ENCODE data around the gene WDHD1. TPM values are rescaled to one million over a fixed set of nuclear protein-coding genes. Genes with fewer than 3 reads are reported as not detected.
"Not testable (repeated sequence)": the region's sequence is repeated elsewhere in the genome, so short reads cannot be mapped to it uniquely, and the experiment has no call there.

The WDHD1 gene, protein sequence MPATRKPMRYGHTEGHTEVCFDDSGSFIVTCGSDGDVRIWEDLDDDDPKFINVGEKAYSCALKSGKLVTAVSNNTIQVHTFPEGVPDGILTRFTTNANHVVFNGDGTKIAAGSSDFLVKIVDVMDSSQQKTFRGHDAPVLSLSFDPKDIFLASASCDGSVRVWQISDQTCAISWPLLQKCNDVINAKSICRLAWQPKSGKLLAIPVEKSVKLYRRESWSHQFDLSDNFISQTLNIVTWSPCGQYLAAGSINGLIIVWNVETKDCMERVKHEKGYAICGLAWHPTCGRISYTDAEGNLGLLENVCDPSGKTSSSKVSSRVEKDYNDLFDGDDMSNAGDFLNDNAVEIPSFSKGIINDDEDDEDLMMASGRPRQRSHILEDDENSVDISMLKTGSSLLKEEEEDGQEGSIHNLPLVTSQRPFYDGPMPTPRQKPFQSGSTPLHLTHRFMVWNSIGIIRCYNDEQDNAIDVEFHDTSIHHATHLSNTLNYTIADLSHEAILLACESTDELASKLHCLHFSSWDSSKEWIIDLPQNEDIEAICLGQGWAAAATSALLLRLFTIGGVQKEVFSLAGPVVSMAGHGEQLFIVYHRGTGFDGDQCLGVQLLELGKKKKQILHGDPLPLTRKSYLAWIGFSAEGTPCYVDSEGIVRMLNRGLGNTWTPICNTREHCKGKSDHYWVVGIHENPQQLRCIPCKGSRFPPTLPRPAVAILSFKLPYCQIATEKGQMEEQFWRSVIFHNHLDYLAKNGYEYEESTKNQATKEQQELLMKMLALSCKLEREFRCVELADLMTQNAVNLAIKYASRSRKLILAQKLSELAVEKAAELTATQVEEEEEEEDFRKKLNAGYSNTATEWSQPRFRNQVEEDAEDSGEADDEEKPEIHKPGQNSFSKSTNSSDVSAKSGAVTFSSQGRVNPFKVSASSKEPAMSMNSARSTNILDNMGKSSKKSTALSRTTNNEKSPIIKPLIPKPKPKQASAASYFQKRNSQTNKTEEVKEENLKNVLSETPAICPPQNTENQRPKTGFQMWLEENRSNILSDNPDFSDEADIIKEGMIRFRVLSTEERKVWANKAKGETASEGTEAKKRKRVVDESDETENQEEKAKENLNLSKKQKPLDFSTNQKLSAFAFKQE
- total RNA-seq, result 10 to 100 TPM; 36.2 to 36.9 TPM

DNA sequence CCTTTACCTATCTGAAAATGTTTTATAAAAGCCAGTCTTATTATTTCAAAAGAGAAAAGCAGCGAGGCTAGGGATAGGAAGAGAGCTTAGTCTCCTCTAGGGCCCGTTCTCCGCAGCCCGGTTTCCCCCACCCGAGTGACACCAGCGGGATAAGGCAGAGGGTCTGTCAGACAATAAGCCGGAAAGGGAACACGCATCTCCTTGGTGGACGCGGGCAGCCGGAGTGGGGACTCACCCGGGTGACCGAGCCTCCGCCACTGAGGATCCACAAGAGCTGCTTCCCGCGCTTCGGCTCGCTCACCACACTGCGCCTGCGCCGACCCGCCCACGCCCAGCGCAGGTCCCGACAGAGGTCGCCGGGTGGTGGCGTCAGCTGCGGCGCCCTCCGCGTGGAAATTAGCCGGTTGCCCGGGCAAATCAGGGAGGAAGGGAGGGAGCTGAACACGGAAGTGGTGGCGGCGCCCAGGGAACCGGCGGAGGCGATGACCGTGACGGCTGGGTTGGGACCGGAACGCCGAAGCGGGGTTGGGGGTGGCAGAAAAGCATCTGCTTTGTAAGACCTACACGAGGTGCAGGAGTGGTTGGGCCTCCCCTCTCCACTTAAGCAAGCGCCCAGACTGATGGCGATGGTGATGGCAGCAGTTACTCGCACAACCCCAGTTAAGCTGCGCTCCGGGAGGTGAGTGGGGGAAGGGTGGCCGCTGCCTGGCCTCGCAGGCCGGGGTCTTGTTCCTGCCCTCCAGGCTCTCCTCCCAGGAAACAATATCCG, at the start of gene WDHD1, which contains the start of gene SOCS4:
TSS of gene WDHD1 (minus strand) at position 307 of the 769 bp plus-strand sequence. CDS start 312 bp downstream, outside the sequence.
TSS of gene SOCS4 (plus strand) at position 444 of the 769 bp plus-strand sequence. CDS start 15,806 bp downstream, outside the sequence.
- DNase-seq, result peak; percentile 97
- H3K4me1 Mint-ChIP-seq, result peaks cover 52% of the 10 kb centered on the region
- H3K4me3 Mint-ChIP-seq, result peak within 1 kb of the TSS; percentile 88
- POLR2A ChIA-PET, result interaction anchor here (0.7 to 6.4 kb wide), 42 partner anchors 9 to 460 kb away, joined by 3 to 153 read pairs (median 4); partner anchors contain the start of genes DLGAP5, FBXO34, GCH1 and LGALS3
- CTCF ChIA-PET, result interaction anchor here (0.8 to 3.0 kb wide), 12 partner anchors 8 to 462 kb away, joined by 3 to 41 read pairs (median 4); partner anchors contain the start of genes GCH1 and MAPK1IP1L
- H3K27ac Mint-ChIP-seq, result peak within 1 kb of the TSS; percentile 88
- no peaks in the 10 kb centered on the region for H3K27me3 Mint-ChIP-seq
- H3K36me3 Mint-ChIP-seq (ENCODE audit: low read depth), result peaks cover 30% of the 10 kb centered on the region
- no peaks in the 10 kb centered on the region for H3K9me3 Mint-ChIP-seq

DNA sequence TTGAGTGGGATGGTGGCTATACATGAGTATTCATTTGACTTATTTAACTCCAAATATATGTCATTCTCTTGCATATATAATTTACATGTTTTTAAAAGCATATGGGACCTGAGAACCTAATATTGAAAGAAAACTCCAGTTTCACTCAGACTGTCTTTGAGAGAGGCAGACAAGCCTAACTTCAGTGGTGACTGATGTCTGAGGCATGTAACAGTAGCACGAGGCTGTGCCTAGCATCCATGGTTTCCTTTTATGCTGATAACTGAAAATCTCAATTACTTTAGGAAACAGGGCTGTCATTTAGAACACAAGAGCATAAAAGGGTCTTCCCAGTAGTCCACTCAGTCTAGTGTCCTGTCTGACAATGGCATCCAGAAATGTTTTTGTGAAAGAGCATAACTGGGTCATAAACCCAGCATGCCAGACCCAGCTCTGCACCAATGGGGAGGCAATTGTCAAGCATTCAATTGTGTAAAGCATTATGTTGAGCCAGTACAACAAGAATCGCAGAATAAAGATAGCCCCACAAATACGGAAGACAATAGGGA, 48.8 kb upstream of the WDHD1 start:
- H3K4me1 Mint-ChIP-seq, result peaks cover 44% of the 10 kb centered on the region
- no peak overlapping the region for H3K4me3 Mint-ChIP-seq
- ChIA-PET CTCF (interaction anchor here (0.7 kb wide), 1 partner anchor 59 kb away, joined by 6 read pairs; no protein-coding TSS in a partner anchor), POLR2A (interaction anchor here (0.5 to 2.5 kb wide), 3 partner anchors 24 to 98 kb away, joined by 3 to 17 read pairs (median 7); partner anchors contain the start of genes MAPK1IP1L, SOCS4 and WDHD1)
- peaks cover 6% of the 10 kb centered on the region for H3K36me3 Mint-ChIP-seq (ENCODE audit: low read depth)
- DNase-seq, result no peak
- no peak overlapping the region for H3K27ac Mint-ChIP-seq
- H3K9me3 Mint-ChIP-seq, result no peaks in the 10 kb centered on the region
- no peaks in the 10 kb centered on the region for H3K27me3 Mint-ChIP-seq

DNA sequence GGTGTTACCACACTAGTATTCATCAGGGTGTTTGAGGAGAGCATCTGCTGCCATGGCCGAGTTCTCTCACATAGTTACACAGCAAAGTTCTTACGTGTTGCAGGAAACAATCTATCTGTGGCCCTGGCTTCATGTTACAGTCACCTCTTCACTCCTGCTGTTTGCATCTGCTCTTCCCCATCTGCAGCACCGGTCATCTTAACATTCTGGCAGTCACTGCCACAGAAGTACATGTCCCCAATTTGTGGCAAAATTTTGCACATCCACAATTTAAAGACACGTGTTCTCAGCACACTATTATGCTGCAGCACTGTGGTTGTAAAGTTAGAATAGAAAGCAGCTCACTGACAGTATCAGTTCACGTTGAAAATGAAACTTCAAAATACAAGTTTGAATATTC, 47.8 kb upstream of the WDHD1 start:
- peak overlapping the region; percentile 39 for H3K27ac Mint-ChIP-seq
- DNase-seq, result no peak
- H3K36me3 Mint-ChIP-seq (ENCODE audit: low read depth), result peaks cover 6% of the 10 kb centered on the region
- CTCF ChIA-PET, result interaction anchor here (1.0 kb wide), 1 partner anchor 24 kb away, joined by 4 read pairs; the partner anchor contains the start of gene MAPK1IP1L
- H3K4me3 Mint-ChIP-seq, result peak overlapping the region; percentile 46
- no peaks in the 10 kb centered on the region for H3K27me3 Mint-ChIP-seq
- POLR2A ChIA-PET, result interaction anchor here (0.9 to 1.7 kb wide), 5 partner anchors 12 to 48 kb away, joined by 3 to 7 read pairs (median 4); partner anchors contain the start of genes MAPK1IP1L, SOCS4 and WDHD1
- peaks cover 44% of the 10 kb centered on the region for H3K4me1 Mint-ChIP-seq
- H3K9me3 Mint-ChIP-seq, result no peaks in the 10 kb centered on the region

DNA sequence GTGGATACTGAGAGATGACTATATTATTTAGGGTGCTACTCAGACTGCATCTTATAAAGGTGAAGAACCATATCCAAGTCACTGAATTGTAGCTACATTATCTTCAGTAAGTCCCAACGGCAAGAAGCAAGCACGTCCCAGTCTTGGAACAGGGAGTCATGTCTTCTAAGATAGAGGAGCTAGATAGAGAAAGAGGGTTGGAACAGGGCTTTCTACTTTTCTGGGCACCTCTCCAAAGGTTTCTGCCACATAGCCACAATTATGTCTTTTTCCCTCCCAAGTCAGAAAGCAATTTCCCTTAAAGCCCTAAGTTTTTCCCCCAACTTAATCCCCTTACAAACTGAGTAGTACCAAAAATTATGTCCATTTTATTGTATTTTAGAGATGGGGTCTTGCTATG, 47.0 kb upstream of the WDHD1 start:
- H3K36me3 Mint-ChIP-seq (ENCODE audit: low read depth), result peaks cover 6% of the 10 kb centered on the region
- no peaks in the 10 kb centered on the region for H3K9me3 Mint-ChIP-seq
- no peaks in the 10 kb centered on the region for H3K27me3 Mint-ChIP-seq
- DNase-seq, result no peak
- ChIA-PET CTCF (interaction anchor here (0.6 kb wide), 1 partner anchor 87 kb away, joined by 3 read pairs; no protein-coding TSS in a partner anchor), POLR2A (interaction anchor here (1.5 to 1.7 kb wide), 3 partner anchors 13 to 24 kb away, joined by 3 to 5 read pairs (median 4); partner anchors contain the start of gene MAPK1IP1L)
- H3K4me3 Mint-ChIP-seq, result no peak overlapping the region
- no peak overlapping the region for H3K27ac Mint-ChIP-seq
- peaks cover 44% of the 10 kb centered on the region for H3K4me1 Mint-ChIP-seq

DNA sequence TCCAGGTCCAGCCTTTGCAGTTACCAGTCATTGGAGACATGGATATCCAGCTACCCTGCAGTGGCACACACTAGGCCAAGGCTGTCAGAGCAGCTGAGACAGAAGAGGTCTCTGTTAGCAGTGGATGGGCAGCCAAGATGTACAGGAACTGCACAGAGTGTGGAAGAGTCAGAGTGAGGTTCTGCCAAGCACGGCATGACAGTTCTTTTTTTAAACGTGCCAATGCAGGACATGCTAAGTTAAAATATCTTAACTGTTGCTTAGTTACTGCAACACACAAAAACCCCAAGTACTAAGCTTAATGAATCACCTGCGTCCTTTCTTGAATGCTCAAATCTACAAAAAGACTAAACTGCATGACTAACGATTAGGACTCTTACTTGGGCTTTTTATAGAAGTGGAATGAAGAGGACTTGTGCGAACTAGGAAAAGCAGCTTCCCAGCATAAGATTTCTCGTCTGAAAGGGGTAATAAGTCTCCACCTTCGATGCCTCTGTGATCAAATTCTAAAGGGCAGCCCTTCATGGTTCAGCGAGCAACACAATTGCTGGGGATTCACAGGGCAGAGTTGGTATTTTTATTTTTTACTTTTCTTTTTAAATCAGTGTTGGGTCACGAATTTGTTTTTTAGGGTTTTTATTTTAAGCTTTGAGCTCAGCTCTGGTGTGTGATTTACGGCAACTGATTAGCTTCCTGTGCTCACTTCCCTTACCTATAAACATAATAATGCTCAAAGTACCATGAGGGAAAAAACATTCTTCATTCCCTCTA, 45.2 kb upstream of the WDHD1 start:
- H3K27ac Mint-ChIP-seq, result peak overlapping the region; percentile 40
- POLR2A ChIA-PET, result interaction anchor here (0.6 to 3.3 kb wide), 8 partner anchors 13 to 63 kb away, joined by 3 to 29 read pairs (median 6); partner anchors contain the start of genes MAPK1IP1L, SOCS4 and WDHD1
- peak; percentile 25 for DNase-seq
- CTCF ChIA-PET, result interaction anchor here (0.6 to 3.6 kb wide), 8 partner anchors 17 to 97 kb away, joined by 3 to 29 read pairs (median 4); partner anchors contain the start of genes MAPK1IP1L and WDHD1
- no peak overlapping the region for H3K4me3 Mint-ChIP-seq
- H3K9me3 Mint-ChIP-seq, result no peaks in the 10 kb centered on the region
- peaks cover 17% of the 10 kb centered on the region for H3K36me3 Mint-ChIP-seq (ENCODE audit: low read depth)
- no peaks in the 10 kb centered on the region for H3K27me3 Mint-ChIP-seq
- peaks cover 40% of the 10 kb centered on the region for H3K4me1 Mint-ChIP-seq

DNA sequence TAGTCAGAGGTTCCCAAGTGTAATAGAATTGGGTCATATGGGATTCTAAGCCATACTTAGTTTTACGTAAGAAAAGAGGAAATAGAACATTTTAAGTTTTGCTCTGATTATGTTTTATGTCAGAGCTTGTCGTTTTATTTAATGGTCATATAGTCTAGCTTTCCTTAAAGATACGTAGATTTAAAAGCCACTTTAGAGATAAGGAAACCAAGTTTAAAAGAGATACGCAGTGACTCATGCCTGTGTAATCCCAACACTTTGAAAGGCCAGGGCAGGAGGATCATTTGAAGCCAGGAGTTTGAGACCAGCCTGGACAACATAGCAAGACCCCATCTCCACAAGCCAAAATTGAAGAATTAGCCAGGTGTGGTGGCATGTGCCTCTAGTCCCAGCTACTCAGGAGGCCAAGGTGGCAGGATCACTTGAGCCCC, 44.1 kb upstream of the WDHD1 start:
- Mint-ChIP-seq H3K27me3 (no peaks in the 10 kb centered on the region), H3K4me3 (no peak overlapping the region), H3K27ac (no peak overlapping the region), H3K36me3 (ENCODE audit: low read depth) (peaks cover 25% of the 10 kb centered on the region), H3K4me1 (peaks cover 38% of the 10 kb centered on the region), H3K9me3 (no peaks in the 10 kb centered on the region)
- POLR2A ChIA-PET, result interaction anchor here (1.0 to 3.3 kb wide), 4 partner anchors 7 to 44 kb away, joined by 3 to 29 read pairs (median 6); partner anchors contain the start of genes MAPK1IP1L and SOCS4
- CTCF ChIA-PET, result interaction anchor here (1.2 to 3.6 kb wide), 2 partner anchors 19 to 33 kb away, joined by 4 to 29 read pairs; partner anchors contain the start of gene MAPK1IP1L
- no peak for DNase-seq

DNA sequence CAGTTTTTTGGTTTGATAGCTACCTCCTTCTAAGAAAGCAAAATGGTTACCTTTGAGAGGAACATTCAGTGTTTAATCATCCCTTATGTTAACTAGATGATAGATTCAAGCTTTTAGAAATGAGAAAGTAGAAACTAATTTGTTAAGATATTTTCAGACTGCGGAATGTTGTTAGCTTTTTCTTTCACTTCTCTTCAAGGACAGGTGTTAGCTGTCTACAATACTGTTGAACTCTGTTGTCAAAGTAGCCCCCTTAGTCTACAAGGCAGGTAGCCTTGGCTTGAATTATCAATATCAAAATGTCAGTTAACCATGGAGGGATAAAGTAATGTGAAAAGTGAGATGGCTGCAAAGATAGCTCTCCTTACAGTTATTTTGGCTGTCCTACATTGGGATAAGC, 39.3 kb upstream of the WDHD1 start:
- CTCF ChIA-PET, result interaction anchor here (0.6 to 2.7 kb wide), 5 partner anchors 11 to 380 kb away, joined by 3 to 13 read pairs (median 4); partner anchors contain the start of gene MAPK1IP1L
- Mint-ChIP-seq H3K4me3 (no peak overlapping the region), H3K9me3 (no peaks in the 10 kb centered on the region), H3K27me3 (no peaks in the 10 kb centered on the region), H3K36me3 (ENCODE audit: low read depth) (peaks cover 60% of the 10 kb centered on the region), H3K4me1 (peaks cover 11% of the 10 kb centered on the region), H3K27ac (no peak overlapping the region)
- POLR2A ChIA-PET, result interaction anchor here (0.9 to 2.4 kb wide), 3 partner anchors 11 to 39 kb away, joined by 3 to 22 read pairs (median 4); partner anchors contain the start of genes MAPK1IP1L, SOCS4 and WDHD1
- no peak for DNase-seq

DNA sequence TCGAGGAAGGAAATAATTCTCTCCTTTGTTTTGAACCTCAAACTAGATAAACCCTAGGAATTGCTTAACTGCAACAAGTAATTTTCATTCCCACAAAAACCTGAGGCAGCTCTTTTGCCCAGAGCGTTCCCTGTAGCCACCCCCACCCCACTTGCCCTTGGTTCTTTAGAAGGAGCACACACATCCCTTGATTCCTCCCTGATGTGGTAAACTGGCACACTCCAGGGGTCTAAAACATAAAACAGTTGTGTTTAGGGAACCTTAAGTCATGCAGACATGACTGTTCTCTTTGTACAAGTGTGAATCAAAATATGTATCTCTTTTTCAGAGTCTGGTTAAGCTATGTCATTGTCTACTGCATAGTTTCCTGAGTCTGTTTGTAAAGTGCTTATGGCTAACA, 38.5 kb upstream of the WDHD1 start:
- no peak overlapping the region for H3K4me3 Mint-ChIP-seq
- ChIA-PET POLR2A (interaction anchor here (1.6 to 2.4 kb wide), 2 partner anchors 12 to 13 kb away, joined by 4 to 22 read pairs; partner anchors contain the start of gene MAPK1IP1L), CTCF (interaction anchor here (0.9 to 2.7 kb wide), 4 partner anchors 12 to 96 kb away, joined by 4 to 13 read pairs (median 4); partner anchors contain the start of gene MAPK1IP1L)
- no peaks in the 10 kb centered on the region for H3K27me3 Mint-ChIP-seq
- peaks cover 58% of the 10 kb centered on the region for H3K36me3 Mint-ChIP-seq (ENCODE audit: low read depth)
- no peak for DNase-seq
- H3K4me1 Mint-ChIP-seq, result peaks cover 8% of the 10 kb centered on the region
- H3K9me3 Mint-ChIP-seq, result no peaks in the 10 kb centered on the region
- no peak overlapping the region for H3K27ac Mint-ChIP-seq

DNA sequence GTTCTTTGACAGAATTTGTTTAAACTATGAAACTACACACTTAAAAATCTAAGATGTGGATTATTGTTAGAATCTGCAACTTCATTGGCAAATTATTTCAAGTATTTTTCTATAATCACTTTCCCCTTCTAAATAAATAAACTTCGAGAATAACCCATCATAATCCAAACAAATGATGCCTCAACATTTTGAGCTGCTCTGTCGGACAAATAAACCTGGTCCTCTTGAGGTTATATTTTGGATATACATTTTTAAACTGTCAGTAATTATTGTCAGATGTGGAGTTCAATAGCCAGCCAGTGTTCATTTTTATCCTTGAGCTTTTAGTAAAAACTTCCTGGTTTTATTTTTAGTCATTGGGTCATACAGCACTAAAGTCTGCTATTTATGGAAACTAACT, 38.0 kb upstream of the WDHD1 start:
- H3K9me3 Mint-ChIP-seq, H3K4me3 Mint-ChIP-seq, H3K4me1 Mint-ChIP-seq, DNase-seq, H3K27ac Mint-ChIP-seq, H3K27me3 Mint-ChIP-seq: not testable (repeated sequence)
- H3K36me3 Mint-ChIP-seq (ENCODE audit: low read depth), result peaks cover 60% of the 10 kb centered on the region
- ChIA-PET CTCF (interaction anchor here (2.7 kb wide), 1 partner anchor 13 kb away, joined by 13 read pairs; the partner anchor contains the start of gene MAPK1IP1L), POLR2A (interaction anchor here (2.4 kb wide), 1 partner anchor 13 kb away, joined by 22 read pairs; the partner anchor contains the start of gene MAPK1IP1L)
